22Rv1 (cell line): ENCODE results near the gene ADCY5.

ENCODE experiments used
- CTCF ChIP-seq: fragments of 450-650 bp; IDR thresholded peaks from 2 replicates; pipeline ENCODE4 v1.5.1; 2017; ENCODE audit warnings: mild to moderate bottlenecking
- ZFX ChIP-seq: fragments of 450-650 bp; IDR thresholded peaks from 2 replicates; pipeline ENCODE4 v1.6.1; 2017; ENCODE audit warnings: antibody characterized with exemption, borderline replicate concordance

GRCh38 chr3:123394391-123395020, 54.4 kb downstream of the ADCY5 start:
- TF ChIP-seq CTCF = no peak
- TF ChIP-seq ZFX = no peak
